Loucy (cell line): ENCODE measurements around the gene BICRA.
A peak's percentile ranks its signal among the peaks of the same experiment; 100 is the strongest.
"Not testable (repeated sequence)": the region's sequence is repeated elsewhere in the genome, so short reads cannot be mapped to it uniquely, and the experiment has no call there.

Experiments used
- H2AFZ ChIP-seq: fragments of 200-600 bp; sonication (generic); 2 replicates; pipeline ENCODE4 v1.6.0; 2016; ENCODE audit warnings: antibody characterized with exemption, mild to moderate bottlenecking, low read length, moderate library complexity
- H3F3A ChIP-seq: fragments of 200-600 bp; 2 replicates; pipeline ENCODE4 v1.6.0; 2016; ENCODE audit warnings: antibody characterized with exemption, low read depth, mild to moderate bottlenecking
- H3K27me3 ChIP-seq: fragments of 200-600 bp; sonication (generic); 2 replicates; pipeline ENCODE4 v1.6.1; 2014; ENCODE audit warnings: low read length, mild to moderate bottlenecking; ENCODE audit not compliant: insufficient read depth, poor library complexity, severe bottlenecking
- H3K36me3 ChIP-seq: fragments of 200-600 bp; sonication (generic); 2 replicates; pipeline ENCODE4 v1.6.1; 2016; ENCODE audit warnings: low read length; ENCODE audit not compliant: insufficient read depth
- H3K4me1 ChIP-seq: fragments of 200-600 bp; sonication (generic); 2 replicates; pipeline ENCODE4 v1.5.1; 2014; ENCODE audit warnings: low read length, mild to moderate bottlenecking; ENCODE audit not compliant: insufficient read depth, poor library complexity, severe bottlenecking
- H3K4me2 ChIP-seq: fragments of 200-600 bp; sonication (generic); 2 replicates; pipeline ENCODE4 v1.6.0; 2014; ENCODE audit warnings: antibody characterized with exemption, low read length, low read depth, mild to moderate bottlenecking; ENCODE audit not compliant: poor library complexity, severe bottlenecking
- H3K4me3 ChIP-seq: fragments of 200-600 bp; sonication (generic); 2 replicates; pipeline ENCODE4 v1.5.1; 2014; ENCODE audit warnings: low read length, mild to moderate bottlenecking, mixed read lengths; ENCODE audit not compliant: poor library complexity, severe bottlenecking
- H3K79me2 ChIP-seq: fragments of 200-600 bp; sonication (generic); 2 replicates; pipeline ENCODE4 v1.6.1; 2014; ENCODE audit warnings: low read length; ENCODE audit not compliant: insufficient read depth
- H3K9ac ChIP-seq: fragments of 200-600 bp; sonication (generic); 2 replicates; pipeline ENCODE4 v1.6.0; 2014; ENCODE audit warnings: mild to moderate bottlenecking, low read depth, low read length, moderate library complexity; ENCODE audit not compliant: poor library complexity, severe bottlenecking
- H3K9me2 ChIP-seq: fragments of 200-600 bp; sonication (generic); replicated peaks from 2 replicates; pipeline ENCODE4 v1.6.1; 2016; ENCODE audit warnings: low read depth, low read length, mixed read lengths
- H3K9me3 ChIP-seq: fragments of 200-600 bp; sonication (generic); 2 replicates; pipeline ENCODE4 v1.6.1; 2014; ENCODE audit warnings: mild to moderate bottlenecking, antibody characterized with exemption, low read length, low read depth; ENCODE audit not compliant: insufficient read depth
- H4K20me1 ChIP-seq: fragments of 200-600 bp; sonication (generic); 2 replicates; pipeline ENCODE4 v1.6.0; 2014; ENCODE audit warnings: antibody characterized with exemption, low read length, mild to moderate bottlenecking; ENCODE audit not compliant: insufficient read depth, poor library complexity, severe bottlenecking
- EZH2phosphoT487 ChIP-seq: fragments of 200-600 bp; IDR thresholded peaks from 2 replicates; pipeline ENCODE4 v1.6.1; 2018; ENCODE audit warnings: antibody characterized with exemption, mild to moderate bottlenecking, moderate library complexity, borderline replicate concordance
- TF ChIP-seq, protein P1 (sequence below): fragments of 200-600 bp; sonication (generic); conservative IDR thresholded peaks from 2 replicates; pipeline ENCODE4 v1.5.1; 2014; ENCODE audit warnings: mild to moderate bottlenecking, antibody characterized with exemption, low read length

Gene BICRA

DNA sequence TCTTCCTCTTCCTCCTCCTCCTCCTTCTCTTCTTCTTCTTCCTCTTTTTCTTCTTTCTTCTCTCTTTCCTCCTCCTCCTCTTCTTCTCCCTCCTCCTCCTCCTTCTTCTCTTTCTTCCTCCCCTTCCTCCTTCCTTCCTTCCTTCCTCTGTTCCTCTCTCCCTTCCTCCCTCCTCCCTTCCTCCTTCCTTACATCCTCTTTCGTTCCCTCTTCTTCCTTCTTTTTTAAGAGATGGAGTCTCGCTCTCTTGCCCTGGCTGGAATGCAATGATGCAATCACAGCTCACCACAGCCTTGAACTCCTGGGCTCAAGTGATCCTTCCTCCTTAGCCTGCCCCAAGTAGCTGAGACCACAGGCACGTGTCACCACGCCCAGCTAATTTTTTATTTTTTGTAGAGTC, 117.5 kb downstream of the BICRA start:
- no peak overlapping the region for H3K4me3 ChIP-seq
- no peaks in the 10 kb centered on the region for H3K9me3 ChIP-seq
- no peak overlapping the region for H2AFZ ChIP-seq
- no peaks in the 10 kb centered on the region for H3K9me2 ChIP-seq
- H3F3A ChIP-seq = peaks cover 3% of the 10 kb centered on the region; the same call in 1 of the 2 replicates
- TF ChIP-seq, protein P1, sequence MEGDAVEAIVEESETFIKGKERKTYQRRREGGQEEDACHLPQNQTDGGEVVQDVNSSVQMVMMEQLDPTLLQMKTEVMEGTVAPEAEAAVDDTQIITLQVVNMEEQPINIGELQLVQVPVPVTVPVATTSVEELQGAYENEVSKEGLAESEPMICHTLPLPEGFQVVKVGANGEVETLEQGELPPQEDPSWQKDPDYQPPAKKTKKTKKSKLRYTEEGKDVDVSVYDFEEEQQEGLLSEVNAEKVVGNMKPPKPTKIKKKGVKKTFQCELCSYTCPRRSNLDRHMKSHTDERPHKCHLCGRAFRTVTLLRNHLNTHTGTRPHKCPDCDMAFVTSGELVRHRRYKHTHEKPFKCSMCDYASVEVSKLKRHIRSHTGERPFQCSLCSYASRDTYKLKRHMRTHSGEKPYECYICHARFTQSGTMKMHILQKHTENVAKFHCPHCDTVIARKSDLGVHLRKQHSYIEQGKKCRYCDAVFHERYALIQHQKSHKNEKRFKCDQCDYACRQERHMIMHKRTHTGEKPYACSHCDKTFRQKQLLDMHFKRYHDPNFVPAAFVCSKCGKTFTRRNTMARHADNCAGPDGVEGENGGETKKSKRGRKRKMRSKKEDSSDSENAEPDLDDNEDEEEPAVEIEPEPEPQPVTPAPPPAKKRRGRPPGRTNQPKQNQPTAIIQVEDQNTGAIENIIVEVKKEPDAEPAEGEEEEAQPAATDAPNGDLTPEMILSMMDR = no peak
- no peak for TF ChIP-seq EZH2phosphoT487
- H3K36me3 ChIP-seq = no peaks in the 10 kb centered on the region
- 0 out of 2 replicates have a peak, but pooled peaks cover 3% of the 10 kb centered on the region for H3K79me2 ChIP-seq
- no peak overlapping the region for H3K4me2 ChIP-seq
- H3K9ac ChIP-seq = no peak overlapping the region
- H3K4me1 ChIP-seq = peaks cover 20% of the 10 kb centered on the region
- H3K27me3 ChIP-seq = no peaks in the 10 kb centered on the region
- H4K20me1 ChIP-seq = no peaks in the 10 kb centered on the region

DNA sequence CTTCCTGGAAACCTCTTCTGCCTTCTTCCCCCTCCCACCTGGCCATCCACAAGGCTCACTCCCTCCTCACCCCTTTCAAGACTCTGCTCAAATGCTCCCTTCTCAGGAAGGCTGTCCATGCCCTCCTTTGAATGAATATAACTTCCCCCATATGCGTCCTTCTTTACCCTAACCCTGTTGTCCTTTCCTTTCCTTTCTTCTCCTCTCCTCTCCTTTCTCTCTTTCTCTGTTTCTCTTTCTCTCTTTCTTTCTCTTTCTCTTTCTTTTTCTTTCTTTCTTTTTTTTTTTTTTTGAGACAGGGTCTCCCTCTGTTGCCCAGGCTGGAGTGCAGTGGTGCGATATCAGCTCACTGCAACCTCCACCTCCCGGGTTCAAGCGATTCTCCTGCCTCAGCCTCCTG, 119.4 kb downstream of the BICRA start:
- not testable (repeated sequence) for H3K27me3 ChIP-seq, H3K9me3 ChIP-seq, H4K20me1 ChIP-seq, H2AFZ ChIP-seq, H3K36me3 ChIP-seq, H3K79me2 ChIP-seq, H3K4me3 ChIP-seq, H3F3A ChIP-seq, H3K9me2 ChIP-seq
- peaks cover 20% of the 10 kb centered on the region for H3K4me1 ChIP-seq
- H3K4me2 ChIP-seq = peak overlapping the region; percentile 98
- H3K9ac ChIP-seq = peak overlapping the region; percentile 88

DNA sequence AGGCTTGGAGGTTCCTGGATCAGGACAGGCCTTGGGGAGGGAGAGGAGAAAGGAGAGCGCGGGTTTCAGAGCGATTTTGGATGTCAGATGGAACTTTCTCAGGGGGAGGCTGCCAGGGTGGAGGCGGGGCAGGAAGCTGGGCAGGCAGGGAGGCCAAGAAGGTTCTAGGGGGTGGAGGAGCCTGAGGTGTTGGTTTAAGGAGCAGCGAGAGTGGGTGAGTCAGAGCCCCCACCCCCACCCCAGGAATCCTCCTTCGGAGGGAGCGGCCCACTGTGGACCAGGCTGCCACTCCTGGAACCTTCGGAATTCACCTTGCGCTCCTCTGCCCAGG, 120.5 kb downstream of the BICRA start:
- H3K9me2 ChIP-seq = no peaks in the 10 kb centered on the region
- H3K79me2 ChIP-seq = 0 out of 2 replicates have a peak, but pooled peaks cover 3% of the 10 kb centered on the region
- peaks cover 3% of the 10 kb centered on the region; the same call in 1 of the 2 replicates for H3F3A ChIP-seq
- H3K36me3 ChIP-seq = no peaks in the 10 kb centered on the region
- H3K27me3 ChIP-seq = no peaks in the 10 kb centered on the region
- peak overlapping the region; percentile 98 for H3K4me2 ChIP-seq
- peak overlapping the region; percentile 88 for H3K9ac ChIP-seq
- TF ChIP-seq, protein P1 = no peak
- TF ChIP-seq EZH2phosphoT487 = no peak
- H4K20me1 ChIP-seq = no peaks in the 10 kb centered on the region
- peaks cover 20% of the 10 kb centered on the region for H3K4me1 ChIP-seq
- no peaks in the 10 kb centered on the region for H3K9me3 ChIP-seq
- H2AFZ ChIP-seq = peak overlapping the region; percentile 68
- H3K4me3 ChIP-seq = peak overlapping the region; percentile 79

DNA sequence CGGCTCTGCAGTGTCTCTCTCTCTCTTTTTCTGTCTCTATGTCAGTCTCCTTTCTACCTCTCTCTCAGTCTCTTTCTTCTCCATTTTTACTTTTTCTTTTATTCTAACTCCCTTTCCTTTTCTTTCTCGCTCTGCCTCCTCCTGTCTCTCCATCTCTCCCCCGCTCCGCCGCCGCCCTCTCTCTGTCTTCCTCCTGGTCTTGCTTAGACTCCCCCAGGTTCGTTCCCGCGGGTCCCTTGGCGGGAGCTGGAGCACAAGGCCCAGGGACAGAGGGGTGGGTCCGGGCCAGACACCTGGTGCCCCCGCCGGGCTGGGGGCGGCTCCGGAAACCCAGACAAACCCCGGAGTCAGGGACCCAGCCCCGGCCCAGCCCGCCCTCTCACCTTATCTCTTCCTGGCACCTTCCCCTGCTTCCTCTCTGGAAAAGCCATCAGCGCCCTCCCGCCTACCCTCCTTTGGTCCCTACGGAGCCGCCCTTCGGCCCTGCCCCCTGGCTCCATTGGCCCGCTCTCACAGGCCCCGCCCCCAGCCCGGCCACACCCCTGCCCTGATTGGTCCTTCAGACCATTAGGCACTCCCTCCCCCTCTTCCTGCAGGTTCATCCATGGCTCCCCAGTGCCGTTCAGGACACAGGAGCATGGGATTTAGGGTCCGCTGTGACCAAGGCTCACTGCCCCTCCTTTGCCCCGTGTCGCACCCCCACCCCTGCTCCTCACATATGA, 121.0 kb downstream of the BICRA start:
- Histone ChIP-seq H3F3A (peaks cover 3% of the 10 kb centered on the region; the same call in 1 of the 2 replicates), H3K27me3 (no peaks in the 10 kb centered on the region), H3K9ac (peak overlapping the region; percentile 88), H3K4me1 (peaks cover 20% of the 10 kb centered on the region), H3K9me3 (no peaks in the 10 kb centered on the region), H3K9me2 (no peaks in the 10 kb centered on the region), H3K79me2 (0 out of 2 replicates have a peak, but pooled peaks cover 3% of the 10 kb centered on the region), H3K36me3 (no peaks in the 10 kb centered on the region), H4K20me1 (no peaks in the 10 kb centered on the region), H3K4me3 (peak overlapping the region; percentile 79), H3K4me2 (peak overlapping the region; percentile 98), H2AFZ (peak overlapping the region; percentile 68)
- TF ChIP-seq, protein P1 = no peak
- TF ChIP-seq EZH2phosphoT487 = no peak
